Neural crest cell (in vitro differentiated cells): ENCODE measurements around the gene GNG7. TPM values are rescaled to one million over a fixed set of nuclear protein-coding genes. Genes with fewer than 3 reads are reported as not detected.
A peak's percentile ranks its signal among the peaks of the same experiment; 100 is the strongest.

Experiments used
- DNase-seq: peaks from one replicate; pipeline ENCODE4 v3.0.0; 2021; ENCODE audit warnings: low read depth, mixed read lengths, low spot score
- H3K27ac Mint-ChIP-seq: one replicate; pipeline ENCODE4 v1.8.0; 2021; ENCODE audit warnings: mild to moderate bottlenecking, mixed read lengths; ENCODE audit not compliant: unreplicated experiment
- H3K27me3 Mint-ChIP-seq: 2 replicates; pipeline ENCODE4 v1.8.0; 2021; ENCODE audit warnings: low read depth, mild to moderate bottlenecking, mixed read lengths
- H3K36me3 Mint-ChIP-seq: 2 replicates; pipeline ENCODE4 v1.8.0; 2021; ENCODE audit warnings: low read depth, mild to moderate bottlenecking, mixed read lengths
- H3K4me1 Mint-ChIP-seq: 2 replicates; pipeline ENCODE4 v1.8.0; 2021; ENCODE audit warnings: mixed read lengths
- H3K4me3 Mint-ChIP-seq: one replicate; pipeline ENCODE4 v1.8.0; 2021; ENCODE audit warnings: mild to moderate bottlenecking, mixed read lengths
- H3K9me3 Mint-ChIP-seq: 2 replicates; pipeline ENCODE4 v1.8.0; 2021; ENCODE audit warnings: mixed read lengths
- CTCF ChIP-seq: fragments of 200-600 bp; sonication (generic); conservative IDR thresholded peaks from 2 replicates; pipeline ENCODE4 v1.5.0; 2021; ENCODE audit warnings: antibody characterized with exemption, mild to moderate bottlenecking
- total RNA-seq: library from RNA; stranded (reverse); gene quantifications from 2 replicates; pipeline ENCODE4 v1.2.1, GENCODE V29; 2021

GNG7 gene
- total RNA-seq, 1 donor from 2014 or later = 13.9 TPM

- Mint-ChIP-seq H3K27ac (no peak overlapping the region), H3K4me3 (peak overlapping the region; percentile 65), H3K27me3 (peaks cover 58% of the 10 kb centered on the region), H3K36me3 (no peaks in the 10 kb centered on the region), H3K9me3 (no peaks in the 10 kb centered on the region), H3K4me1 (peaks cover 13% of the 10 kb centered on the region)
- DNase-seq = no peak
- no peak for TF ChIP-seq CTCF
Measured at GRCh38 chr19:2743099-2743498, 40.6 kb upstream of the GNG7 start.

GRCh38 chr19:2740314-2740656, 37.8 kb upstream of the GNG7 start:
- no peak for TF ChIP-seq CTCF

GRCh38 chr19:2739602-2740313, 37.3 kb upstream of the GNG7 start, which contains the start of gene SLC39A3:
Gene SLC39A3, minus strand, starts transcription at chr19:2740017. Its CDS starts 2,760 bp downstream, at chr19:2737257.
- peak within 1 kb of the TSS; percentile 88 for H3K4me3 Mint-ChIP-seq
- H3K9me3 Mint-ChIP-seq = no peaks in the 10 kb centered on the region
- H3K27ac Mint-ChIP-seq = no peak within 1 kb of the TSS

More at GRCh38 chr19:2740314-2740656, 37.8 kb upstream of the GNG7 start:
- no peak for DNase-seq
- Mint-ChIP-seq H3K4me3 (peak overlapping the region; percentile 88), H3K9me3 (no peaks in the 10 kb centered on the region), H3K36me3 (peaks cover 7% of the 10 kb centered on the region), H3K27ac (no peak overlapping the region), H3K27me3 (peaks cover 38% of the 10 kb centered on the region), H3K4me1 (peaks cover 13% of the 10 kb centered on the region)

GRCh38 chr19:2736550-2737190, 34.2 kb upstream of the GNG7 start:
- TF ChIP-seq CTCF = no peak
- Mint-ChIP-seq H3K9me3 (no peaks in the 10 kb centered on the region), H3K27me3 (peaks cover 8% of the 10 kb centered on the region), H3K4me3 (peak overlapping the region; percentile 38), H3K27ac (no peak overlapping the region), H3K4me1 (peaks cover 13% of the 10 kb centered on the region), H3K36me3 (peaks cover 9% of the 10 kb centered on the region)
- DNase-seq = no peak

More at GRCh38 chr19:2739602-2740313, 37.3 kb upstream of the GNG7 start, which contains the start of gene SLC39A3:
- Mint-ChIP-seq H3K36me3 (peaks cover 8% of the 10 kb centered on the region), H3K4me1 (peaks cover 13% of the 10 kb centered on the region), H3K27me3 (peaks cover 34% of the 10 kb centered on the region)
- TF ChIP-seq CTCF = peak; percentile 15
- DNase-seq = peak; percentile 100

GRCh38 chr19:2735374-2735773, 32.9 kb upstream of the GNG7 start:
- no peak overlapping the region for H3K27ac Mint-ChIP-seq
- no peak for TF ChIP-seq CTCF
- peaks cover 5% of the 10 kb centered on the region for H3K27me3 Mint-ChIP-seq
- no peak for DNase-seq
- peaks cover 9% of the 10 kb centered on the region for H3K36me3 Mint-ChIP-seq
- H3K9me3 Mint-ChIP-seq = no peaks in the 10 kb centered on the region
- H3K4me1 Mint-ChIP-seq = peaks cover 13% of the 10 kb centered on the region
- no peak overlapping the region for H3K4me3 Mint-ChIP-seq
